CD4-positive, alpha-beta memory T cell (primary cell): ENCODE results near the gene NFKB1. TPM values are rescaled to one million over a fixed set of nuclear protein-coding genes. Genes with fewer than 3 reads are reported as not detected.
A peak's percentile ranks its signal among the peaks of the same experiment; 100 is the strongest.

Experiments
- CTCF ChIA-PET: fragments of 350-600 bp; sonication (Branson Sonifier 250); formaldehyde crosslinking; loops from one replicate; lab custom pipeline; 2021; ENCODE audit warnings: inconsistent platforms; ENCODE audit not compliant: partially characterized antibody; lab: Charles Lee
- POLR2A ChIA-PET: fragments of 350-600 bp; sonication (Branson Sonifier 250); formaldehyde crosslinking; loops from one replicate; lab custom pipeline; 2021; ENCODE audit not compliant: partially characterized antibody; lab: Charles Lee
- DNase-seq, 5 donors: peaks; one replicate each; pipeline versions ENCODE4 v3.0.0 to v3.0.0-alpha.2; 2020 to 2022; ENCODE audit warnings: mixed read lengths in 1 of 5
- H3K27ac ChIP-seq: one replicate; pipeline ENCODE4 v1.7.0; 2013; ENCODE audit warnings: low read depth, low read length
- H3K27me3 ChIP-seq: 2 replicates; pipeline ENCODE4 v1.7.0; 2013; ENCODE audit warnings: mild to moderate bottlenecking, low read length, moderate library complexity; ENCODE audit not compliant: insufficient read depth
- H3K36me3 ChIP-seq: 2 replicates; pipeline ENCODE4 v1.7.0; 2013; ENCODE audit warnings: mild to moderate bottlenecking, low read length, moderate library complexity; ENCODE audit not compliant: insufficient read depth
- H3K4me1 ChIP-seq: 2 replicates; pipeline ENCODE4 v1.7.0; 2013; ENCODE audit warnings: mild to moderate bottlenecking, low read length, moderate library complexity; ENCODE audit not compliant: insufficient read depth
- H3K4me3 ChIP-seq, 2 donors: one replicate each; pipeline ENCODE4 v1.7.0; 2013; ENCODE audit warnings: low read length in 2 of 2, mild to moderate bottlenecking in 1 of 2
- H3K9me3 ChIP-seq, 2 donors: one replicate each; pipeline ENCODE4 v1.7.0; 2013; ENCODE audit warnings: low read length in 2 of 2, control low read depth in 1 of 2; ENCODE audit not compliant: control insufficient read depth in 1 of 2
- H3K27ac Mint-ChIP-seq, 7 donors: one replicate each; pipeline ENCODE4 v1.8.0; 2020 to 2021; ENCODE audit warnings: mixed read lengths in 7 of 7, mild to moderate bottlenecking in 6 of 7, inconsistent platforms in 3 of 7, moderate library complexity in 3 of 7
- H3K27me3 Mint-ChIP-seq, 2 donors: one replicate each; pipeline ENCODE4 v1.8.0; 2020 to 2021; ENCODE audit warnings: mixed read lengths in 2 of 2
- H3K36me3 Mint-ChIP-seq, 2 donors: one replicate each; pipeline ENCODE4 v1.8.0; 2020 to 2021; ENCODE audit warnings: mixed read lengths in 2 of 2, inconsistent platforms in 1 of 2, mild to moderate bottlenecking in 1 of 2
- H3K4me1 Mint-ChIP-seq, 4 donors: one replicate each; pipeline ENCODE4 v1.8.0; 2020 to 2021; ENCODE audit warnings: mixed read lengths in 4 of 4, mild to moderate bottlenecking in 1 of 4
- H3K4me3 Mint-ChIP-seq, 8 donors: one replicate each; pipeline ENCODE4 v1.8.0; 2020 to 2021; ENCODE audit warnings: mixed read lengths in 8 of 8, mild to moderate bottlenecking in 7 of 8, moderate library complexity in 6 of 8, inconsistent platforms in 3 of 8
- H3K9me3 Mint-ChIP-seq, 8 donors: one replicate each; pipeline ENCODE4 v1.8.0; 2020 to 2021; ENCODE audit warnings: mixed read lengths in 8 of 8, mild to moderate bottlenecking in 5 of 8, inconsistent platforms in 3 of 8, moderate library complexity in 1 of 8
- intact Hi-C: fragments of 100-400 bp; cut with micrococcal nuclease; formaldehyde crosslinking; loops from one replicate; pipeline ENCODE4 v1.15.1; 2023
- polyA plus RNA-seq, 2 donors: library from polyadenylated mRNA; unstranded; fragments of 300-500 nt; fragmentation: Illumina TruSeq; gene quantifications; one replicate each; pipeline ENCODE4 v1.2.3, GENCODE V29; 2021
- total RNA-seq, 2 experiments: library from RNA; stranded (reverse); gene quantifications; one replicate each; pipeline ENCODE4 v1.2.3, GENCODE V29; 2021

The NFKB1 gene
- total and polyA plus RNA-seq, 4 experiments from 2014 or later: 16.6 to 84.9 (median 70.9) TPM

GRCh38 chr4:102504941-102505340 is 3.8 kb downstream of the NFKB1 start:
- DNase-seq: no peak
- peaks cover 44 to 72% (median 51%) of the 10 kb centered on the region in 4 donors for H3K4me1 Mint-ChIP-seq
- intact Hi-C loops: loop anchor here (1.0 to 10.0 kb wide), 4 partner anchors 8 to 257 kb away; partner anchors contain the start of genes MANBA and SLC39A8
- POLR2A ChIA-PET: interaction anchor here (1.6 kb wide), 1 partner anchor 323 kb away, joined by 6 read pairs; the partner anchor contains the start of gene UBE2D3
- Histone ChIP-seq H3K4me3 (peak overlapping the region in 1 of 2 donors; percentile 25), H3K36me3 (no peaks in the 10 kb centered on the region), H3K27me3 (no peaks in the 10 kb centered on the region), H3K27ac (no peak overlapping the region), H3K9me3 (no peaks in the 10 kb centered on the region), H3K4me1 (peaks cover 70% of the 10 kb centered on the region)
- CTCF ChIA-PET: no interaction called here
- no peaks in the 10 kb centered on the region for H3K27me3 Mint-ChIP-seq
- peak overlapping the region; percentile 91 to 98 (median 94) for H3K4me3 Mint-ChIP-seq
- peaks cover 0 to 4% (median 0%) of the 10 kb centered on the region in 8 donors for H3K9me3 Mint-ChIP-seq
- H3K27ac Mint-ChIP-seq: peak overlapping the region in 5 of 7 donors; percentile 39 to 100 (median 70)
- peaks cover 7 to 39% of the 10 kb centered on the region in 2 donors for H3K36me3 Mint-ChIP-seq

- ChIA-PET CTCF (no interaction called here), POLR2A (interaction anchor here (1.6 kb wide), 1 partner anchor 322 kb away, joined by 6 read pairs; the partner anchor contains the start of gene UBE2D3)
- H3K4me3 ChIP-seq: no peak overlapping the region
Observed at GRCh38 chr4:102505708-102506107, 4.5 kb downstream of the NFKB1 start.

GRCh38 chr4:102506523-102506922 is 5.4 kb downstream of the NFKB1 start:
- no peak overlapping the region for H3K27ac ChIP-seq
- H3K4me3 ChIP-seq: no peak overlapping the region
- no peak for DNase-seq
- H3K27me3 ChIP-seq: no peaks in the 10 kb centered on the region
- Mint-ChIP-seq H3K27me3 (no peaks in the 10 kb centered on the region), H3K27ac (peak overlapping the region in 2 of 7 donors; percentile 59 to 75), H3K4me3 (peak overlapping the region in 4 of 8 donors; percentile 7 to 50 (median 26)), H3K9me3 (peaks cover 0 to 4% (median 0%) of the 10 kb centered on the region in 8 donors), H3K36me3 (peaks cover 17 to 43% of the 10 kb centered on the region in 2 donors), H3K4me1 (peaks cover 47 to 81% (median 59%) of the 10 kb centered on the region in 4 donors)
- ChIA-PET POLR2A (interaction anchor here (1.1 to 1.6 kb wide), 2 partner anchors 62 to 321 kb away, joined by 3 to 6 read pairs; partner anchors contain the start of gene UBE2D3), CTCF (no interaction called here)
- H3K4me1 ChIP-seq: peaks cover 79% of the 10 kb centered on the region
- H3K36me3 ChIP-seq: no peaks in the 10 kb centered on the region
- intact Hi-C loops: loop anchor here (10.0 kb wide), 2 partner anchors 48 to 162 kb away; partner anchors contain the start of gene SLC39A8
- no peaks in the 10 kb centered on the region for H3K9me3 ChIP-seq

More at GRCh38 chr4:102505708-102506107, 4.5 kb downstream of the NFKB1 start:
- H3K9me3 ChIP-seq: no peaks in the 10 kb centered on the region
- intact Hi-C loops: loop anchor here (10.0 kb wide), 2 partner anchors 49 to 161 kb away; partner anchors contain the start of gene SLC39A8
- Mint-ChIP-seq H3K27ac (no peak overlapping the region), H3K9me3 (peaks cover 0 to 4% (median 0%) of the 10 kb centered on the region in 8 donors), H3K36me3 (peaks cover 11 to 38% of the 10 kb centered on the region in 2 donors), H3K4me3 (no peak overlapping the region), H3K27me3 (no peaks in the 10 kb centered on the region), H3K4me1 (peaks cover 44 to 73% (median 54%) of the 10 kb centered on the region in 4 donors)
- H3K27me3 ChIP-seq: no peaks in the 10 kb centered on the region
- no peaks in the 10 kb centered on the region for H3K36me3 ChIP-seq
- peaks cover 71% of the 10 kb centered on the region for H3K4me1 ChIP-seq
- no peak overlapping the region for H3K27ac ChIP-seq
- DNase-seq: no peak

- H3K4me3 Mint-ChIP-seq: peak overlapping the region in 1 of 8 donors; percentile 19
- H3K4me1 ChIP-seq: peaks cover 45% of the 10 kb centered on the region
- H3K27ac ChIP-seq: no peak overlapping the region
- H3K27me3 ChIP-seq: no peaks in the 10 kb centered on the region
- no peaks in the 10 kb centered on the region for H3K9me3 ChIP-seq
- no peaks in the 10 kb centered on the region for H3K36me3 ChIP-seq
- intact Hi-C loops: no loop called here
- H3K27me3 Mint-ChIP-seq: no peaks in the 10 kb centered on the region
- peaks cover 38 to 82% (median 50%) of the 10 kb centered on the region in 4 donors for H3K4me1 Mint-ChIP-seq
- peaks cover 0 to 24% (median 17%) of the 10 kb centered on the region in 8 donors for H3K9me3 Mint-ChIP-seq
- DNase-seq: no peak
- H3K27ac Mint-ChIP-seq: peak overlapping the region in 4 of 7 donors; percentile 12 to 72 (median 46)
- ChIA-PET CTCF (interaction anchor here (1.1 to 1.7 kb wide), 3 partner anchors 10 to 38 kb away, joined by 3 to 5 read pairs (median 5); no protein-coding TSS in a partner anchor), POLR2A (interaction anchor here (0.6 kb wide), 1 partner anchor 10 kb away, joined by 3 read pairs; no protein-coding TSS in a partner anchor)
- H3K36me3 Mint-ChIP-seq: peaks cover 58 to 59% of the 10 kb centered on the region in 2 donors
- H3K4me3 ChIP-seq: no peak overlapping the region
Observed at GRCh38 chr4:102511830-102512605, 10.9 kb downstream of the NFKB1 start.

GRCh38 chr4:102514298-102514964 is 13.3 kb downstream of the NFKB1 start:
- Histone ChIP-seq H3K36me3 (no peaks in the 10 kb centered on the region), H3K4me3 (no peak overlapping the region), H3K27me3 (no peaks in the 10 kb centered on the region), H3K27ac (no peak overlapping the region), H3K4me1 (peaks cover 46% of the 10 kb centered on the region), H3K9me3 (no peaks in the 10 kb centered on the region)
- peaks cover 58 to 59% of the 10 kb centered on the region in 2 donors for H3K36me3 Mint-ChIP-seq
- peak overlapping the region in 4 of 7 donors; percentile 0 to 40 (median 6) for H3K27ac Mint-ChIP-seq
- peaks cover 0 to 26% (median 17%) of the 10 kb centered on the region in 8 donors for H3K9me3 Mint-ChIP-seq
- ChIA-PET CTCF (no interaction called here), POLR2A (no interaction called here)
- peak overlapping the region in 1 of 8 donors; percentile 5 for H3K4me3 Mint-ChIP-seq
- intact Hi-C loops: no loop called here
- no peak for DNase-seq
- peaks cover 41 to 82% (median 51%) of the 10 kb centered on the region in 4 donors for H3K4me1 Mint-ChIP-seq
- no peaks in the 10 kb centered on the region for H3K27me3 Mint-ChIP-seq

- DNase-seq: no peak
- H3K4me3 Mint-ChIP-seq: peak overlapping the region in 6 of 8 donors; percentile 23 to 78 (median 64)
- peaks cover 55% of the 10 kb centered on the region for H3K4me1 ChIP-seq
- POLR2A ChIA-PET: interaction anchor here (2.2 to 3.3 kb wide), 2 partner anchors 11 to 16 kb away, joined by 9 to 38 read pairs; partner anchors contain the start of gene NFKB1
- intact Hi-C loops: no loop called here
- no peaks in the 10 kb centered on the region for H3K27me3 Mint-ChIP-seq
- no peaks in the 10 kb centered on the region for H3K27me3 ChIP-seq
- peaks cover 45 to 82% (median 58%) of the 10 kb centered on the region in 4 donors for H3K4me1 Mint-ChIP-seq
- no peak overlapping the region for H3K4me3 ChIP-seq
- no peaks in the 10 kb centered on the region for H3K9me3 ChIP-seq
- peak overlapping the region; percentile 57 for H3K27ac ChIP-seq
- H3K36me3 ChIP-seq: no peaks in the 10 kb centered on the region
- peaks cover 35 to 44% of the 10 kb centered on the region in 2 donors for H3K36me3 Mint-ChIP-seq
- CTCF ChIA-PET: interaction anchor here (1.4 to 2.0 kb wide), 2 partner anchors 11 to 87 kb away, joined by 4 read pairs; no protein-coding TSS in a partner anchor
- H3K9me3 Mint-ChIP-seq: peaks cover 0 to 26% (median 17%) of the 10 kb centered on the region in 8 donors
- H3K27ac Mint-ChIP-seq: peak overlapping the region; percentile 85 to 96 (median 94)
Observed at GRCh38 chr4:102517753-102518152, 16.6 kb downstream of the NFKB1 start.
